ENCODE data around the gene C20orf202.
"Not testable (repeated sequence)": the region's sequence is repeated elsewhere in the genome, so short reads cannot be mapped to it uniquely, and the experiment has no call there.

Gene C20orf202

GRCh38 chr20:1207293-1207878, 4.1 kb downstream of the C20orf202 start:
- Mint-ChIP-seq H3K9me3 (no peaks in the 10 kb centered on the region), H3K4me1 (no peaks in the 10 kb centered on the region), H3K4me3 (no peak overlapping the region), H3K27me3 (peaks cover 20% of the 10 kb centered on the region), H3K27ac (no peak overlapping the region), H3K36me3 (no peaks in the 10 kb centered on the region)
- DNase-seq (ENCODE audit: low spot score in 2 of 2) (no peak), ATAC-seq (ENCODE audit: low read depth) (no peak)

- ATAC-seq (ENCODE audit: low read depth) = no peak
- Mint-ChIP-seq H3K27me3 (peaks cover 21% of the 10 kb centered on the region), H3K36me3 (no peaks in the 10 kb centered on the region), H3K4me3 (no peak overlapping the region), H3K9me3 (no peaks in the 10 kb centered on the region), H3K4me1 (no peaks in the 10 kb centered on the region), H3K27ac (no peak overlapping the region)
- DNase-seq (ENCODE audit: low spot score in 2 of 2) = no peak
Measured at GRCh38 chr20:1209447-1210387, 6.5 kb downstream of the C20orf202 start.

GRCh38 chr20:1210501-1210900, 7.2 kb downstream of the C20orf202 start:
- H3K4me1 Mint-ChIP-seq = peaks cover 2% of the 10 kb centered on the region
- no peaks in the 10 kb centered on the region for H3K36me3 Mint-ChIP-seq
- H3K4me3 Mint-ChIP-seq = no peak overlapping the region
- H3K27me3 Mint-ChIP-seq = peaks cover 26% of the 10 kb centered on the region
- H3K27ac Mint-ChIP-seq = no peak overlapping the region
- no peak for ATAC-seq (ENCODE audit: low read depth)
- H3K9me3 Mint-ChIP-seq = no peaks in the 10 kb centered on the region
- no peak for DNase-seq (ENCODE audit: low spot score in 2 of 2)

GRCh38 chr20:1212023-1212422, 8.8 kb downstream of the C20orf202 start:
- no peaks in the 10 kb centered on the region for H3K9me3 Mint-ChIP-seq
- H3K4me1 Mint-ChIP-seq = peaks cover 4% of the 10 kb centered on the region
- no peak for DNase-seq (ENCODE audit: low spot score in 2 of 2)
- no peak overlapping the region for H3K4me3 Mint-ChIP-seq
- ATAC-seq (ENCODE audit: low read depth) = no peak
- H3K27me3 Mint-ChIP-seq = peaks cover 31% of the 10 kb centered on the region
- no peaks in the 10 kb centered on the region for H3K36me3 Mint-ChIP-seq
- H3K27ac Mint-ChIP-seq = no peak overlapping the region

GRCh38 chr20:1212607-1213396, 9.5 kb downstream of the C20orf202 start:
- peak; percentile 93 for ATAC-seq (ENCODE audit: low read depth)
- Mint-ChIP-seq H3K4me3 (peak overlapping the region; percentile 25), H3K27ac (no peak overlapping the region), H3K9me3 (no peaks in the 10 kb centered on the region), H3K27me3 (peaks cover 31% of the 10 kb centered on the region), H3K36me3 (no peaks in the 10 kb centered on the region), H3K4me1 (peaks cover 4% of the 10 kb centered on the region)
- peak; percentile 38 to 54 for DNase-seq (ENCODE audit: low spot score in 2 of 2)

GRCh38 chr20:1214838-1215261, 11.6 kb downstream of the C20orf202 start:
- H3K36me3 Mint-ChIP-seq = no peaks in the 10 kb centered on the region
- no peak for DNase-seq (ENCODE audit: low spot score in 2 of 2)
- H3K27me3 Mint-ChIP-seq = peaks cover 38% of the 10 kb centered on the region
- no peak overlapping the region for H3K4me3 Mint-ChIP-seq
- no peaks in the 10 kb centered on the region for H3K9me3 Mint-ChIP-seq
- no peak for ATAC-seq (ENCODE audit: low read depth)
- H3K27ac Mint-ChIP-seq = no peak overlapping the region
- H3K4me1 Mint-ChIP-seq = peaks cover 4% of the 10 kb centered on the region

- no peaks in the 10 kb centered on the region for H3K9me3 Mint-ChIP-seq
- H3K4me3 Mint-ChIP-seq = no peak overlapping the region
- peaks cover 4% of the 10 kb centered on the region for H3K4me1 Mint-ChIP-seq
- ATAC-seq (ENCODE audit: low read depth) (no peak), DNase-seq (ENCODE audit: low spot score in 2 of 2) (no peak)
- H3K36me3 Mint-ChIP-seq = no peaks in the 10 kb centered on the region
- no peak overlapping the region for H3K27ac Mint-ChIP-seq
- H3K27me3 Mint-ChIP-seq = peaks cover 35% of the 10 kb centered on the region
Measured at GRCh38 chr20:1215386-1216170, 12.3 kb downstream of the C20orf202 start.

- not testable (repeated sequence) for H3K9me3 Mint-ChIP-seq; H3K4me1 Mint-ChIP-seq; ATAC-seq (ENCODE audit: low read depth); H3K4me3 Mint-ChIP-seq; DNase-seq (ENCODE audit: low spot score in 2 of 2); H3K27ac Mint-ChIP-seq; H3K36me3 Mint-ChIP-seq
- H3K27me3 Mint-ChIP-seq = peaks cover 27% of the 10 kb centered on the region
Measured at GRCh38 chr20:1216527-1217427, 13.5 kb downstream of the C20orf202 start.

GRCh38 chr20:1222750-1223149, 19.5 kb downstream of the C20orf202 start:
- DNase-seq (ENCODE audit: low spot score in 2 of 2); H3K4me1 Mint-ChIP-seq; ATAC-seq (ENCODE audit: low read depth); H3K27ac Mint-ChIP-seq; H3K36me3 Mint-ChIP-seq; H3K9me3 Mint-ChIP-seq; H3K27me3 Mint-ChIP-seq; H3K4me3 Mint-ChIP-seq: not testable (repeated sequence)

- ATAC-seq (ENCODE audit: low read depth) = no peak
- H3K9me3 Mint-ChIP-seq = peaks cover 5% of the 10 kb centered on the region
- peaks cover 5% of the 10 kb centered on the region for H3K4me1 Mint-ChIP-seq
- H3K27me3 Mint-ChIP-seq = peaks cover 6% of the 10 kb centered on the region
- no peaks in the 10 kb centered on the region for H3K36me3 Mint-ChIP-seq
- H3K27ac Mint-ChIP-seq = no peak overlapping the region
- no peak overlapping the region for H3K4me3 Mint-ChIP-seq
- DNase-seq (ENCODE audit: low spot score in 2 of 2) = no peak
Measured at GRCh38 chr20:1224205-1224890, 21.1 kb downstream of the C20orf202 start.

- no peaks in the 10 kb centered on the region for H3K36me3 Mint-ChIP-seq
Measured at GRCh38 chr20:1225263-1225782, 22.1 kb downstream of the C20orf202 start.

More at GRCh38 chr20:1225263-1225782, 22.1 kb downstream of the C20orf202 start:
- ATAC-seq (ENCODE audit: low read depth) = peak; percentile 6
- peaks cover 8% of the 10 kb centered on the region for H3K27me3 Mint-ChIP-seq
- H3K27ac Mint-ChIP-seq = no peak overlapping the region
- peaks cover 5% of the 10 kb centered on the region for H3K9me3 Mint-ChIP-seq
- peaks cover 5% of the 10 kb centered on the region for H3K4me1 Mint-ChIP-seq
- no peak for DNase-seq (ENCODE audit: low spot score in 2 of 2)
- H3K4me3 Mint-ChIP-seq = peak overlapping the region; percentile 74

Data from memory B cell (primary cell).